Activated CD4-positive, alpha-beta memory T cell treated with anti-CD3 and anti-CD28 coated beads, Interleukin-2, amount 10 ng/mL, durations not matched to agents 7 days and 5 days (primary cell): Measurements from ENCODE around the gene SLC16A5. TPM values are rescaled to one million over a fixed set of nuclear protein-coding genes. Genes with fewer than 3 reads are reported as not detected.

ENCODE experiments used
- CTCF ChIA-PET: fragments of 350-600 bp; sonication (Branson Sonifier 250); formaldehyde crosslinking; loops from one replicate; lab custom pipeline; 2021; ENCODE audit warnings: antibody characterized with exemption, inconsistent platforms; lab: Charles Lee
- POLR2A ChIA-PET: fragments of 350-600 bp; sonication (Branson Sonifier 250); formaldehyde crosslinking; loops from one replicate; lab custom pipeline; 2021; ENCODE audit warnings: antibody characterized with exemption; lab: Charles Lee
- DNase-seq: peaks from one replicate; pipeline ENCODE4 v3.0.0-alpha.2; 2020
- H3K27ac Mint-ChIP-seq: one replicate; pipeline ENCODE4 v1.8.0; 2021; ENCODE audit warnings: mild to moderate bottlenecking, mixed read lengths
- H3K27me3 Mint-ChIP-seq: one replicate; pipeline ENCODE4 v1.8.0; 2021; ENCODE audit warnings: mixed read lengths
- H3K36me3 Mint-ChIP-seq: one replicate; pipeline ENCODE4 v1.8.0; 2021; ENCODE audit warnings: low read depth, mixed read lengths
- H3K4me1 Mint-ChIP-seq: one replicate; pipeline ENCODE4 v1.8.0; 2021; ENCODE audit warnings: mixed read lengths
- H3K4me3 Mint-ChIP-seq: one replicate; pipeline ENCODE4 v1.8.0; 2021; ENCODE audit warnings: mild to moderate bottlenecking, mixed read lengths
- H3K9me3 Mint-ChIP-seq: one replicate; pipeline ENCODE4 v1.8.0; 2021; ENCODE audit warnings: mixed read lengths
- total RNA-seq, 2 experiments: library from RNA; stranded (reverse); gene quantifications; one replicate each; pipeline ENCODE4 v1.2.3, GENCODE V29; 2021

Gene SLC16A5
- total RNA-seq, 2 experiments from 2014 or later, result 10.4 TPM

GRCh38 chr17:75090871-75091854 is 3.4 kb downstream of the SLC16A5 start:
- CTCF ChIA-PET, result no interaction called here

GRCh38 chr17:75091855-75092327 is 4.1 kb downstream of the SLC16A5 start:
- Mint-ChIP-seq H3K4me3 (no peak overlapping the region), H3K36me3 (no peaks in the 10 kb centered on the region), H3K4me1 (peaks cover 35% of the 10 kb centered on the region), H3K9me3 (no peaks in the 10 kb centered on the region), H3K27ac (no peak overlapping the region), H3K27me3 (no peaks in the 10 kb centered on the region)
- POLR2A ChIA-PET, result no interaction called here
- no peak for DNase-seq
- CTCF ChIA-PET, result no interaction called here

More at GRCh38 chr17:75090871-75091854, 3.4 kb downstream of the SLC16A5 start:
- H3K9me3 Mint-ChIP-seq, result no peaks in the 10 kb centered on the region
- H3K4me1 Mint-ChIP-seq, result peaks cover 39% of the 10 kb centered on the region
- H3K27me3 Mint-ChIP-seq, result no peaks in the 10 kb centered on the region
- H3K4me3 Mint-ChIP-seq, result no peak overlapping the region
- no peak for DNase-seq
- no peaks in the 10 kb centered on the region for H3K36me3 Mint-ChIP-seq
- POLR2A ChIA-PET, result interaction anchor here (0.8 kb wide), 1 partner anchor 19 kb away, joined by 3 read pairs; the partner anchor contains the start of gene ARMC7
- H3K27ac Mint-ChIP-seq, result no peak overlapping the region

GRCh38 chr17:75093548-75094158 is 5.9 kb downstream of the SLC16A5 start:
- H3K4me1 Mint-ChIP-seq, result peaks cover 23% of the 10 kb centered on the region
- no peak overlapping the region for H3K4me3 Mint-ChIP-seq
- no peak overlapping the region for H3K27ac Mint-ChIP-seq
- no peaks in the 10 kb centered on the region for H3K36me3 Mint-ChIP-seq
- DNase-seq, result no peak
- ChIA-PET POLR2A (no interaction called here), CTCF (no interaction called here)
- no peaks in the 10 kb centered on the region for H3K9me3 Mint-ChIP-seq
- no peaks in the 10 kb centered on the region for H3K27me3 Mint-ChIP-seq

GRCh38 chr17:75094871-75095399 is 7.2 kb downstream of the SLC16A5 start:
- ChIA-PET POLR2A (interaction anchor here (0.8 to 1.1 kb wide), 2 partner anchors 27 to 48 kb away, joined by 3 to 5 read pairs; partner anchors contain the start of genes ATP5PD and KCTD2), CTCF (interaction anchor here (1.3 kb wide), 1 partner anchor 19 kb away, joined by 3 read pairs; no protein-coding TSS in a partner anchor)
- H3K4me3 Mint-ChIP-seq, result no peak overlapping the region
- DNase-seq, result no peak
- H3K27ac Mint-ChIP-seq, result no peak overlapping the region
- H3K9me3 Mint-ChIP-seq, result no peaks in the 10 kb centered on the region
- H3K36me3 Mint-ChIP-seq, result no peaks in the 10 kb centered on the region
- H3K4me1 Mint-ChIP-seq, result peaks cover 10% of the 10 kb centered on the region
- no peaks in the 10 kb centered on the region for H3K27me3 Mint-ChIP-seq

DNA sequence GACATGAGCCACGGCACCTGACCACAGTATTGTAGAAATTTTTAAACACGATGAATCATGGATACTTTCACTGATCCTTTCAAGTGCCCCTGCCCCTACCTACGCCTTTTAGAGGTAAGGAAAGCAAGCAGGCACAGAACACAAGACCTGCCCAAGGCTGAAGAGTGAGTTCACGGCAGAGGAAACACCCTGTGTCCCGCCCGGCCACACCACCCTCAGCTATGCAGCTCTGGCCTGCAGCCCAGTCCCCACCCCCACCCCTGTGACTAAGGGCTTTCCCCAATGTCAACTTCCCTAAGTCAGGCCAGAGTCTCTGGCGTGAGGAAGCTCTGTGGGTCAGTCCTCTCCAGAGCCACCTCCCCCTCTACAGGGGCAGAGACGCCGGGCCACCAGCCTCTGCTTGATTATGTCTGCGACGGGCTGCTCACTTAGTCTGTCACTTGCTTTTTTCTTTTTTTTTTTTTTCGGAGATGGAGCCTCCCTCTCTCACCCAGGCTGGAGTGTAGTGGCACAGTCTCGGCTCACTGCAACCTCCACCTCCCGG is 8.4 kb downstream of the SLC16A5 start:
- H3K4me3 Mint-ChIP-seq, result no peak overlapping the region

GRCh38 chr17:75097865-75098264 is 10.1 kb downstream of the SLC16A5 start:
- no peak for DNase-seq
- no peaks in the 10 kb centered on the region for H3K36me3 Mint-ChIP-seq
- H3K4me3 Mint-ChIP-seq, result no peak overlapping the region
- ChIA-PET POLR2A (interaction anchor here (1.0 kb wide), 1 partner anchor 12 kb away, joined by 3 read pairs; the partner anchor contains the start of gene ARMC7), CTCF (interaction anchor here (0.6 kb wide), 1 partner anchor 34 kb away, joined by 3 read pairs; the partner anchor contains the start of gene NT5C)
- H3K27me3 Mint-ChIP-seq, result no peaks in the 10 kb centered on the region
- no peak overlapping the region for H3K27ac Mint-ChIP-seq
- H3K9me3 Mint-ChIP-seq, result no peaks in the 10 kb centered on the region
- peaks cover 4% of the 10 kb centered on the region for H3K4me1 Mint-ChIP-seq

More for the DNA sequence above, 8.4 kb downstream of the SLC16A5 start:
- Mint-ChIP-seq H3K9me3 (no peaks in the 10 kb centered on the region), H3K36me3 (no peaks in the 10 kb centered on the region), H3K4me1 (peaks cover 8% of the 10 kb centered on the region), H3K27me3 (no peaks in the 10 kb centered on the region), H3K27ac (no peak overlapping the region)
- CTCF ChIA-PET, result interaction anchor here (0.6 to 1.3 kb wide), 3 partner anchors 8 to 18 kb away, joined by 3 read pairs; no protein-coding TSS in a partner anchor
- DNase-seq, result no peak
- POLR2A ChIA-PET, result no interaction called here

DNA sequence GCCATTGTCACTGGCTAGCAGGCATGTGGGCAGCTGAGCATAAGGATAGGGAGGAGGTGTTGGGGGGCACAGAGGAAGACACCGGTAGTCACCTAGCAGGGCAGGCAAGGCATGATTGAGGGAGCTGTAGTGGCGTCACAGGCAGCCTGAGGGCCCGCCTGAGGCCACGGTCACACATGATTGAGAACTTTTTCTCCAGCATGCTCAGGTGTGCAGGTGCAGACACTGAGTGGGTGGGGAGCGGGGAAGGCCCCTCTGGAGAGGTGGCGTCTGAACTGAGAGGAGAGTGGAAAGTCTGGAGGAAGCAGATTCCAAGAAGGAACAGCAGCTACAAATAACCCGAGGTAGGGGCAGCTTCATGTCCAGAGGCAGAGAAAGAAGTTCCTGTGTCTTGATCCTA is 11.1 kb downstream of the SLC16A5 start:
- POLR2A ChIA-PET, result interaction anchor here (0.9 to 1.2 kb wide), 4 partner anchors 11 to 39 kb away, joined by 3 read pairs; partner anchors contain the start of genes ARMC7 and SLC16A5
- H3K4me1 Mint-ChIP-seq, result peaks cover 4% of the 10 kb centered on the region

DNA sequence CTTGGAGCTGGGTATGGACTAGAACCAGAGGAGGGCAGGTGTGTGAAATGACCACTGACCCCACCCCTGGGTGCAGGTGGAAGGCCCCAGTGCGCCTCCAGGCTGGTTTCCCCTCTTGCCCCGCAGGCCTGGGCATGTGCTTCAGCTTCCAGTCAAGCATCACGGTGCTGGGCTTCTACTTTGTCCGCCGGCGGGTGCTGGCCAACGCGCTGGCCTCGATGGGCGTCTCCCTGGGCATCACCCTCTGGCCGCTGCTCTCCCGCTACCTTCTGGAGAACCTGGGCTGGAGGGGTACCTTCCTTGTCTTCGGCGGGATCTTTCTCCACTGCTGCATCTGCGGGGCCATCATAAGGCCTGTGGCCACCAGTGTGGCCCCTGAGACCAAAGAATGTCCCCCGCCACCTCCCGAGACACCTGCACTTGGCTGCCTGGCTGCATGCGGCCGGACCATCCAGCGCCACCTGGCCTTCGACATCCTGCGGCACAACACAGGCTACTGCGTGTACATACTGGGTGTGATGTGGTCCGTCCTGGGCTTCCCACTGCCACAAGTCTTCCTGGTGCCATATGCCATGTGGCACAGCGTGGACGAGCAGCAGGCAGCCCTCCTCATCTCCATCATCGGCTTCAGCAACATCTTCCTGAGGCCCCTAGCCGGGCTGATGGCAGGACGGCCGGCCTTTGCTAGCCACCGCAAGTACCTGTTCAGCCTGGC is 12.3 kb downstream of the SLC16A5 start:
- H3K4me3 Mint-ChIP-seq, result no peak overlapping the region
- no peaks in the 10 kb centered on the region for H3K27me3 Mint-ChIP-seq
- no peak for DNase-seq
- H3K36me3 Mint-ChIP-seq, result no peaks in the 10 kb centered on the region
- no peaks in the 10 kb centered on the region for H3K9me3 Mint-ChIP-seq
- POLR2A ChIA-PET, result interaction anchor here (1.2 kb wide), 1 partner anchor 26 kb away, joined by 3 read pairs; no protein-coding TSS in a partner anchor
- peaks cover 4% of the 10 kb centered on the region for H3K4me1 Mint-ChIP-seq
- H3K27ac Mint-ChIP-seq, result no peak overlapping the region
- CTCF ChIA-PET, result no interaction called here

More for the DNA sequence above, 11.1 kb downstream of the SLC16A5 start:
- H3K27ac Mint-ChIP-seq, result no peak overlapping the region
- no peaks in the 10 kb centered on the region for H3K27me3 Mint-ChIP-seq
- H3K4me3 Mint-ChIP-seq, result no peak overlapping the region
- H3K36me3 Mint-ChIP-seq, result no peaks in the 10 kb centered on the region
- H3K9me3 Mint-ChIP-seq, result no peaks in the 10 kb centered on the region
- CTCF ChIA-PET, result interaction anchor here (0.9 kb wide), 1 partner anchor 224 kb away, joined by 4 read pairs; no protein-coding TSS in a partner anchor
- no peak for DNase-seq

DNA sequence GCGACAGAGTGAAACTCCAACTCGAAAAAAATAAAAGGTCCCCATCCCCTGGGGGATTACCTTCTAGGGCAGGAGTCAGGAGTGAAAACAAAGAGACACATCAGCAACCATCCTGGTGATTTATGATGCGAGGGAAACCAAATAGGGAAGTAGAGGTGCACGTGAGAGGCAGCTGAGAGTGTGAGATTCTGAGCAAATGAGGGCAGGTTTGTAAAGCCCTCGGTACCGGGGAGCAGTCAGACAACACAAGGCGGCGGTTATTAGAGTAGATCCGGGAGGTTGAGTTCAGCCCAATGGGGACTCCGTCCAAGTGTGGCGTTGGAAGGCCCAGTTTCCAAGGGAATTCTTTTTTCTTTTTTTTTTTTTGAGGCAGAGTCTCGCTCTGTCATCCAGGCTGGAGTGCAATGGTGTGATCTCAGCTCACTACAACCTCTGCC is 14.6 kb downstream of the SLC16A5 start:
- Mint-ChIP-seq H3K27me3 (no peaks in the 10 kb centered on the region), H3K27ac (no peak overlapping the region)
- POLR2A ChIA-PET, result interaction anchor here (0.6 to 2.0 kb wide), 2 partner anchors 7 to 36 kb away, joined by 3 to 7 read pairs; partner anchors contain the start of gene ARMC7

DNA sequence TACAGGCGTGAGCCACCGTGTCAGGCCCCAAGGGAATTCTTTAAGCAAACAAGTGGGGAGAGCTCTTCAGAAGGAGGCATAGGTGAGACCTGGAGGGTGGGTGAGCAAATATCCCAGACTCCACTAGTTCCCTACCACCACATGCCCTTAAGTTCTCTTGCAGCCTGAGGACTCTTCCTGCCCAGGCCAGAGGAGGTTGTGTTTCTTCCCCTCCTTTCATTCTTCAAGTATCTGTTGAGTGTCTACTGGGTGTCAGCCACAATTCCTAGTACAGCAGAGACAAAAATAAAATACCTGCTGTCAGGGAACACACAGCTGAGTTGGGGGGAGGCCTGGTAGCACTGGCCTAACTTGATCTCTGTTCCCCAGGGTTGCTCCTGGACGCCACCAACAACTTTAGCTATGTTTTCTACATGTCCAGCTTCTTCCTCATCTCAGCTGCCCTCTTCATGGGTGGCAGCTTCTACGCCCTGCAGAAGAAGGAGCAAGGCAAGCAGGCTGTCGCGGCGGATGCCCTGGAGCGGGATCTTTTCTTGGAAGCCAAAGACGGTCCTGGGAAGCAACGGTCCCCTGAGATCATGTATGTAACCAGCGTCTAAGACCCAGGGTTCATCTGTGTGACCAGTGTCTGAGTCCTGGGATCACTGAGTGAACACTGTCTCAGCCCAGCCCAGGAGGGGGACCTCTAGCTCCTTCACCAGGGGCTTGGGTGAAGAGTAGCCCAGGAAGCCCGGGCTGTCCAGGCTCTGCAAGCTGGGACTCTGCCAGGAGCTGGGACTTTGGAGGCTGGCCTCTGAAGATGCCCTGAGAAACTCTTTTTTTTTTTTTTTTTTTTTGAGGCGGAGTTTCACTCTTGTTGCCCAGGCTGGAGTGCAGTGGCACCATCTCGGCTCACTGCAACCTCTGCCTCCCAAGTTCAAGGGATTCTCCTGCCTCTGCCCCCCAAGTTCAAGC is 16.1 kb downstream of the SLC16A5 start:
- ChIA-PET CTCF (interaction anchor here (0.6 to 4.0 kb wide), 10 partner anchors 8 to 167 kb away, joined by 3 to 26 read pairs (median 4); partner anchors contain the start of genes MIF4GD and MRPL58), POLR2A (interaction anchor here (2.2 kb wide), 1 partner anchor 10 kb away, joined by 10 read pairs; no protein-coding TSS in a partner anchor)
- H3K36me3 Mint-ChIP-seq, result no peaks in the 10 kb centered on the region
- DNase-seq, result no peak
- H3K27me3 Mint-ChIP-seq, result no peaks in the 10 kb centered on the region
- H3K4me1 Mint-ChIP-seq, result peaks cover 11% of the 10 kb centered on the region
- H3K4me3 Mint-ChIP-seq, result no peak overlapping the region
- no peak overlapping the region for H3K27ac Mint-ChIP-seq
- H3K9me3 Mint-ChIP-seq, result no peaks in the 10 kb centered on the region

More for the DNA sequence above, 14.6 kb downstream of the SLC16A5 start:
- Mint-ChIP-seq H3K4me3 (no peak overlapping the region), H3K4me1 (peaks cover 4% of the 10 kb centered on the region), H3K9me3 (no peaks in the 10 kb centered on the region), H3K36me3 (no peaks in the 10 kb centered on the region)
- CTCF ChIA-PET, result interaction anchor here (1.1 to 2.1 kb wide), 3 partner anchors 12 to 141 kb away, joined by 3 to 7 read pairs (median 3); no protein-coding TSS in a partner anchor
- DNase-seq, result no peak
